ENCODE results near the gene THBS2.

Gene THBS2

GRCh38 chr6:169241688-169242350 is 11.8 kb downstream of the THBS2 start:
- Histone ChIP-seq H3K9me3 (ENCODE audit: control insufficient read depth in 1 of 2, low read length in 2 of 2) (no peaks in the 10 kb centered on the region), H3K36me3 (ENCODE audit: control insufficient read depth in 1 of 2, insufficient read depth in 2 of 2, low read length in 2 of 2) (no peaks in the 10 kb centered on the region), H3K9ac (ENCODE audit: low read depth in 1 of 2, low read length in 2 of 2) (no peak overlapping the region), H3K27ac (ENCODE audit: low read depth, low read length) (no peak overlapping the region), H3K4me1 (ENCODE audit: control insufficient read depth in 1 of 2, insufficient read depth in 2 of 2, low read length in 2 of 2) (no peaks in the 10 kb centered on the region), H3K4me3 (ENCODE audit: low read depth in 1 of 2, low read length in 2 of 2) (no peak overlapping the region), H3K27me3 (ENCODE audit: control insufficient read depth in 1 of 2, insufficient read depth in 2 of 2, low read length in 2 of 2) (no peaks in the 10 kb centered on the region)

- H3K9me3 ChIP-seq (ENCODE audit: control insufficient read depth in 1 of 2, low read length in 2 of 2) = no peaks in the 10 kb centered on the region
- H3K27me3 ChIP-seq (ENCODE audit: control insufficient read depth in 1 of 2, insufficient read depth in 2 of 2, low read length in 2 of 2) = no peaks in the 10 kb centered on the region
- H3K9ac ChIP-seq (ENCODE audit: low read depth in 1 of 2, low read length in 2 of 2) = no peak overlapping the region
- H3K4me1 ChIP-seq (ENCODE audit: control insufficient read depth in 1 of 2, insufficient read depth in 2 of 2, low read length in 2 of 2) = no peaks in the 10 kb centered on the region
- no peaks in the 10 kb centered on the region for H3K36me3 ChIP-seq (ENCODE audit: control insufficient read depth in 1 of 2, insufficient read depth in 2 of 2, low read length in 2 of 2)
- no peak overlapping the region for H3K4me3 ChIP-seq (ENCODE audit: low read depth in 1 of 2, low read length in 2 of 2)
- H3K27ac ChIP-seq (ENCODE audit: low read depth, low read length) = no peak overlapping the region
Observed at GRCh38 chr6:169240591-169241390, 12.9 kb downstream of the THBS2 start.

DNA sequence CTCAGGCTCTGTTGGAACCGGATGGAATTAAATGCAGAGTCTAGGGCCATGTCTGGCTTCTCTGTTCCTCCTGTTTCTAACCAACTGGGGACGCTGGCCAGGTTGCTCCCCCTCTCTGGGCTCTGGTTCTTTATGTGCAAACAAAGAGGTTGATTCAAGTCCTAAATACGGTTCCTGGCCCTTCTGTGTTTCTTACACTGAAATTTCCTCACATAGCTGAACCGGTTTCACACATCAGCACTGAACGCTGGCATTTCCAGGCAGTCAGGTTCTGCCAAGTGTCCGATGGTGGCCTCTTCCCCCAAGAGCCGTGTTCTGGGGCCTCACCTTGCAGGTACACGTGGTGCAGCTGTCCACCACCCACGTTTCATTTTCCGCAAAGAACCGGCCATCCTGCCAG is 13.5 kb downstream of the THBS2 start:
- Histone ChIP-seq H3K36me3 (ENCODE audit: control insufficient read depth in 1 of 2, insufficient read depth in 2 of 2, low read length in 2 of 2) (no peaks in the 10 kb centered on the region), H3K27ac (ENCODE audit: low read depth, low read length) (no peak overlapping the region), H3K4me3 (ENCODE audit: low read depth in 1 of 2, low read length in 2 of 2) (no peak overlapping the region), H3K9ac (ENCODE audit: low read depth in 1 of 2, low read length in 2 of 2) (no peak overlapping the region), H3K4me1 (ENCODE audit: control insufficient read depth in 1 of 2, insufficient read depth in 2 of 2, low read length in 2 of 2) (no peaks in the 10 kb centered on the region), H3K9me3 (ENCODE audit: control insufficient read depth in 1 of 2, low read length in 2 of 2) (no peaks in the 10 kb centered on the region), H3K27me3 (ENCODE audit: control insufficient read depth in 1 of 2, insufficient read depth in 2 of 2, low read length in 2 of 2) (no peaks in the 10 kb centered on the region)

GRCh38 chr6:169239181-169239580 is 14.5 kb downstream of the THBS2 start:
- peaks cover 0 to 1% of the 10 kb centered on the region in 2 donors for H3K9me3 ChIP-seq (ENCODE audit: control insufficient read depth in 1 of 2, low read length in 2 of 2)
- no peak overlapping the region for H3K27ac ChIP-seq (ENCODE audit: low read depth, low read length)
- H3K36me3 ChIP-seq (ENCODE audit: control insufficient read depth in 1 of 2, insufficient read depth in 2 of 2, low read length in 2 of 2) = no peaks in the 10 kb centered on the region
- no peaks in the 10 kb centered on the region for H3K4me1 ChIP-seq (ENCODE audit: control insufficient read depth in 1 of 2, insufficient read depth in 2 of 2, low read length in 2 of 2)
- no peak overlapping the region for H3K4me3 ChIP-seq (ENCODE audit: low read depth in 1 of 2, low read length in 2 of 2)
- H3K27me3 ChIP-seq (ENCODE audit: control insufficient read depth in 1 of 2, insufficient read depth in 2 of 2, low read length in 2 of 2) = no peaks in the 10 kb centered on the region
- no peak overlapping the region for H3K9ac ChIP-seq (ENCODE audit: low read depth in 1 of 2, low read length in 2 of 2)

DNA sequence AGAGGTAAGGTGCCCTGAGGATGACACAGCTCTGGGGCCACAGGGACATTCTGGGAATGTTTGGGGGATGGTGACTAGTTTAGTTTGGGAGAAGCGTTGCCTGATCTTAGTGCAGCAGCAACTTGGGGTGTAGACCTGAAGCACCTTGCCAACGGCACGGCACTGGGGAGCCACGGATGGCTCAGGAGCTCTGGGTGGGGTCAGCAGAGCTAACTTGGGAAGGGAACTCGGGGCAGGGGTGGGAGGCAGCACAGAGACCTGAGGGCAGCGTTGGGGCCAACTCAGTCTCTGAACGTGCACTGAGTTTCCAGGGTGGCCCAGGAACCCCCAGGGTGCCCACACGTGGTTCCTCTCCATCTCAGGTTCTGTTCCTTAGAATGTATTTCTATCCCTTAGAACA is 14.9 kb downstream of the THBS2 start:
- Histone ChIP-seq H3K9me3 (ENCODE audit: control insufficient read depth in 1 of 2, low read length in 2 of 2) (peaks cover 3 to 5% of the 10 kb centered on the region in 2 donors), H3K4me1 (ENCODE audit: control insufficient read depth in 1 of 2, insufficient read depth in 2 of 2, low read length in 2 of 2) (no peaks in the 10 kb centered on the region), H3K27ac (ENCODE audit: low read depth, low read length) (no peak overlapping the region), H3K36me3 (ENCODE audit: control insufficient read depth in 1 of 2, insufficient read depth in 2 of 2, low read length in 2 of 2) (peaks cover 0 to 3% of the 10 kb centered on the region in 2 donors), H3K4me3 (ENCODE audit: low read depth in 1 of 2, low read length in 2 of 2) (no peak overlapping the region), H3K27me3 (ENCODE audit: control insufficient read depth in 1 of 2, insufficient read depth in 2 of 2, low read length in 2 of 2) (no peaks in the 10 kb centered on the region), H3K9ac (ENCODE audit: low read depth in 1 of 2, low read length in 2 of 2) (no peak overlapping the region)

GRCh38 chr6:169237496-169238134 is 16.0 kb downstream of the THBS2 start:
- Histone ChIP-seq H3K9me3 (ENCODE audit: control insufficient read depth in 1 of 2, low read length in 2 of 2) (peaks cover 7 to 12% of the 10 kb centered on the region in 2 donors), H3K4me3 (ENCODE audit: low read depth in 1 of 2, low read length in 2 of 2) (no peak overlapping the region), H3K4me1 (ENCODE audit: control insufficient read depth in 1 of 2, insufficient read depth in 2 of 2, low read length in 2 of 2) (no peaks in the 10 kb centered on the region), H3K9ac (ENCODE audit: low read depth in 1 of 2, low read length in 2 of 2) (no peak overlapping the region), H3K36me3 (ENCODE audit: control insufficient read depth in 1 of 2, insufficient read depth in 2 of 2, low read length in 2 of 2) (peaks cover 0 to 5% of the 10 kb centered on the region in 2 donors), H3K27me3 (ENCODE audit: control insufficient read depth in 1 of 2, insufficient read depth in 2 of 2, low read length in 2 of 2) (no peaks in the 10 kb centered on the region), H3K27ac (ENCODE audit: low read depth, low read length) (no peak overlapping the region)

DNA sequence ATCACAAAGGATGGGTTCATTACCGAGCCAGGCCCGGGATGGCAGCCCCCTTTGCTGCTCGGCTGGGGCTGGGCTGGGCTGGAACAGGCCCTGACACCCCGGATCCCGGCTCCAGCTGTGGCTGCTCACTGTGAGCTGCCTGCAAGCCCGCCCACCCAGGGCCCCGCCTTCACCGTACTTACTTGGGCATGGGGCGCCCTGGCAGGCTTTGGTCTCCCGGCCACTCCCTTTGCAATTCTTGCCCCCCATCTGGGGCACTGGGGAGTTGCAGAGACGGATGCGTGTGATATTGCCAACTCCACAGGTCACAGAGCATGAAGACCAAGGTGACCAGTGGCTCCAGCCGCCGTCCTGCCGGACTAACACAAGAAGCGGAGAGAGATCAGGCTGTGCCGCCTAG is 16.7 kb downstream of the THBS2 start:
- H3K9ac ChIP-seq (ENCODE audit: low read depth in 1 of 2, low read length in 2 of 2) = no peak overlapping the region
- no peaks in the 10 kb centered on the region for H3K4me1 ChIP-seq (ENCODE audit: control insufficient read depth in 1 of 2, insufficient read depth in 2 of 2, low read length in 2 of 2)
- peaks cover 7 to 12% of the 10 kb centered on the region in 2 donors for H3K9me3 ChIP-seq (ENCODE audit: control insufficient read depth in 1 of 2, low read length in 2 of 2)
- no peak overlapping the region for H3K27ac ChIP-seq (ENCODE audit: low read depth, low read length)
- H3K27me3 ChIP-seq (ENCODE audit: control insufficient read depth in 1 of 2, insufficient read depth in 2 of 2, low read length in 2 of 2) = no peaks in the 10 kb centered on the region
- H3K36me3 ChIP-seq (ENCODE audit: control insufficient read depth in 1 of 2, insufficient read depth in 2 of 2, low read length in 2 of 2) = peaks cover 0 to 5% of the 10 kb centered on the region in 2 donors
- H3K4me3 ChIP-seq (ENCODE audit: low read depth in 1 of 2, low read length in 2 of 2) = no peak overlapping the region

DNA sequence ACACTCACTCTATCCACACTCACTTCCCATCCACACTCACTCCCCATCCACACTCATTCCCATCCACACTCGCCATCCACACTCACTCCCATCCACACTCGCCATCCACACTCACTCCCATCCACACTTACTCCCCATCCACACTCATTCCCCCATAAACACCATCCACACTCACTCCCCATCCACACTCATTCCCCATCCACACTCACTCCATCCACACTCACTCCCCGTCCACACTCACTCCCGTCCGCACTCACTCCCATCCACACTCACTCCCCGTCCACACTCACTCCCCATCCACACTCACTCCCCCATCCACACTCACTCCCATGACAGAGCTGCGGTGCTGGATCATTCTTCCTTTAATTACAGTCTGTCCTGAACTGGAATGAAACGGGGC is 17.1 kb downstream of the THBS2 start:
- H3K4me1 ChIP-seq (ENCODE audit: control insufficient read depth in 1 of 2, insufficient read depth in 2 of 2, low read length in 2 of 2) = no peaks in the 10 kb centered on the region
- H3K27ac ChIP-seq (ENCODE audit: low read depth, low read length) = no peak overlapping the region
- peaks cover 7 to 12% of the 10 kb centered on the region in 2 donors for H3K9me3 ChIP-seq (ENCODE audit: control insufficient read depth in 1 of 2, low read length in 2 of 2)
- H3K36me3 ChIP-seq (ENCODE audit: control insufficient read depth in 1 of 2, insufficient read depth in 2 of 2, low read length in 2 of 2) = peaks cover 0 to 5% of the 10 kb centered on the region in 2 donors
- no peak overlapping the region for H3K4me3 ChIP-seq (ENCODE audit: low read depth in 1 of 2, low read length in 2 of 2)
- H3K9ac ChIP-seq (ENCODE audit: low read depth in 1 of 2, low read length in 2 of 2) = no peak overlapping the region
- no peaks in the 10 kb centered on the region for H3K27me3 ChIP-seq (ENCODE audit: control insufficient read depth in 1 of 2, insufficient read depth in 2 of 2, low read length in 2 of 2)

DNA sequence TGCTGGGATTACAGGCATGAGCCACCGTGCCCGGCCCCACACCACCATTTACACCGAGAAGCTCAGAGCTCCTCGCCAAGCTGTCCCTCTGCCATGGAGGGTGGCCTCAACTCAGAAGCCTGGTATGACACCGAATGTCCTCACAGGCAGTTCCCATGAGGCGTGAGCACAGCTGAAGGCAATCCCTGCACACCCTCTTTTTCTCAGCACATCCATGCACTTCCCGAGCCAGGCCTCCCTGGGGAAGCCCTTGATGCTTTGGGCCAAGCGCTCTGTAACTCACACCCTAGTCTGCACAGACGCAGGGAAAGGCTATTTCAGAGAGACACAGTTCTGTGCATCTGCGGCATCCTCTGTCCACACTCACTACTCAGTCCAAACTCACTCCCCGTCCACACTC is 18.4 kb downstream of the THBS2 start:
- Histone ChIP-seq H3K27ac (ENCODE audit: low read depth, low read length) (no peak overlapping the region), H3K36me3 (ENCODE audit: control insufficient read depth in 1 of 2, insufficient read depth in 2 of 2, low read length in 2 of 2) (peaks cover 0 to 5% of the 10 kb centered on the region in 2 donors), H3K9ac (ENCODE audit: low read depth in 1 of 2, low read length in 2 of 2) (no peak overlapping the region), H3K9me3 (ENCODE audit: control insufficient read depth in 1 of 2, low read length in 2 of 2) (peaks cover 7 to 12% of the 10 kb centered on the region in 2 donors), H3K4me3 (ENCODE audit: low read depth in 1 of 2, low read length in 2 of 2) (no peak overlapping the region), H3K4me1 (ENCODE audit: control insufficient read depth in 1 of 2, insufficient read depth in 2 of 2, low read length in 2 of 2) (no peaks in the 10 kb centered on the region), H3K27me3 (ENCODE audit: control insufficient read depth in 1 of 2, insufficient read depth in 2 of 2, low read length in 2 of 2) (no peaks in the 10 kb centered on the region)

DNA sequence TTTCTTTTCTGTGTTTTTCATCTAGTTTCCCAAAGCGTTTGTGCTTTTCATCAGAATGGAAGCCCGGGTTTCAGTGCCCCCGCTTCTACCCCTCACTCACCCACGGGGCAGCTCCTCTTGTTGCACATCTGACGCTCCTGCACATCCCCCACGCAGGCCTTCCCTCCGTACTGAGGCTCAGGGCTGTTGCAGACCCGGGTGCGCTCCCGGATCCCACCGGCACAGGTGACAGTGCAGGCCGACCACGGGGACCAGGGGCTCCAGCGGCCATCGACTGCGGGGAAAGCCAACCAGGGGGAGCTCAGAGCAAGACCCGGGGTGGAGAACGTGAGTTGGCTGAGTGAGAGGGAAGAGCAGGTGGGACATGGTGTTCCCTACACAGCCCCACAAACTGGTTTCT is 19.0 kb downstream of the THBS2 start:
- Histone ChIP-seq H3K27me3 (ENCODE audit: control insufficient read depth in 1 of 2, insufficient read depth in 2 of 2, low read length in 2 of 2) (no peaks in the 10 kb centered on the region), H3K4me3 (ENCODE audit: low read depth in 1 of 2, low read length in 2 of 2) (no peak overlapping the region), H3K9me3 (ENCODE audit: control insufficient read depth in 1 of 2, low read length in 2 of 2) (peaks cover 7 to 12% of the 10 kb centered on the region in 2 donors), H3K9ac (ENCODE audit: low read depth in 1 of 2, low read length in 2 of 2) (no peak overlapping the region), H3K36me3 (ENCODE audit: control insufficient read depth in 1 of 2, insufficient read depth in 2 of 2, low read length in 2 of 2) (peaks cover 0 to 5% of the 10 kb centered on the region in 2 donors), H3K27ac (ENCODE audit: low read depth, low read length) (no peak overlapping the region), H3K4me1 (ENCODE audit: control insufficient read depth in 1 of 2, insufficient read depth in 2 of 2, low read length in 2 of 2) (no peaks in the 10 kb centered on the region)
